HepG2 (cell line): ENCODE measurements around the gene YIPF7. TPM values are rescaled to one million over a fixed set of nuclear protein-coding genes. Genes with fewer than 3 reads are reported as not detected.

Experiments
- ATAC-seq: fragments of 200-7000 bp; cut with Tn5 transposase; 3 replicates; pipeline ENCODE4 v1.9.1; 2020; ENCODE audit warnings: mild to moderate bottlenecking, moderate library complexity
- BruUV-seq: library from RNA; stranded (reverse); fragments of 400-500 nt; replicated peaks from 2 replicates; lab custom pipeline; 2021; lab: Mats Ljungman, UMichigan
- CTCF ChIA-PET: fragments of 300-600 bp; formaldehyde crosslinking; extraction: SDS; loops from one replicate; lab custom pipeline; 2021; ENCODE audit warnings: low total read pairs, inconsistent platforms, low intra/inter-chr PET ratio; lab: Yijun Ruan, JAX
- POLR2A ChIA-PET: fragments of 350-600 bp; sonication (Branson Sonifier 250); formaldehyde crosslinking; loops from one replicate; lab custom pipeline; 2020; ENCODE audit warnings: antibody characterized with exemption, inconsistent platforms; lab: Yijun Ruan, JAX
- DNase-seq: peaks from one replicate; pipeline ENCODE4 v3.0.0-alpha.2; 2015; ENCODE audit warnings: low spot score
- FAIRE-seq: peaks from 3 replicates; lab custom pipeline; 2011; peaks lifted over from hg19 to GRCh38; lab: Jason Lieb, UNC
- H2AFZ ChIP-seq: one replicate; pipeline ENCODE4 v1.6.1; 2011; ENCODE audit warnings: low read length, inconsistent platforms
- H3K27ac ChIP-seq: fragments of 300-600 bp; 3 replicates; pipeline ENCODE4 v1.8.0; 2011; ENCODE audit warnings: mixed run types, mild to moderate bottlenecking, mixed read lengths, low read length, inconsistent platforms; ENCODE audit not compliant: insufficient read depth; ENCODE audit errors: extremely low read length
- H3K27me3 ChIP-seq, 2 experiments: fragments of 200-600 bp in 1 of 2; 2 replicates in 1 of 2; 3 replicates in 1 of 2; pipeline versions ENCODE4 v1.6.0 to v1.8.0; 2011; ENCODE audit warnings: low read length in 2 of 2, mild to moderate bottlenecking in 2 of 2, moderate library complexity in 2 of 2, inconsistent platforms in 1 of 2; ENCODE audit not compliant: insufficient read depth in 2 of 2, control insufficient read depth in 1 of 2
- H3K36me3 ChIP-seq, 2 experiments: fragments of 200-600 bp in 1 of 2; replicated peaks in 1 of 2; 2 replicates in 1 of 2; 3 replicates in 1 of 2; pipeline versions ENCODE4 v1.5.1 to v1.8.0; 2011; ENCODE audit warnings: low read length in 2 of 2, inconsistent platforms in 1 of 2; ENCODE audit not compliant: insufficient read depth in 2 of 2, control insufficient read depth in 1 of 2
- H3K4me1 ChIP-seq: 2 replicates; pipeline ENCODE4 v1.5.1; 2012; ENCODE audit warnings: low read length, inconsistent platforms; ENCODE audit not compliant: insufficient read depth
- H3K4me2 ChIP-seq: 2 replicates; pipeline ENCODE4 v1.6.0; 2011; ENCODE audit warnings: low read depth, low read length, inconsistent platforms
- H3K4me3 ChIP-seq, 3 experiments: fragments of 200-600 bp in 1 of 3; sonication (generic), shearing (Covaris generic) in 1 of 3; replicated peaks in 1 of 3; 2 replicates each; pipeline ENCODE4 v1.5.1; 2011 to 2016; ENCODE audit warnings: low read length in 3 of 3, inconsistent platforms in 2 of 3, low read depth in 2 of 3, mild to moderate bottlenecking in 2 of 3, control low read depth in 1 of 3, mixed read lengths in 1 of 3; ENCODE audit not compliant: insufficient read depth in 1 of 3
- H3K79me2 ChIP-seq: one replicate; pipeline ENCODE4 v1.6.1; 2011; ENCODE audit warnings: low read length, inconsistent platforms; ENCODE audit not compliant: insufficient read depth
- H3K9ac ChIP-seq: 2 replicates; pipeline ENCODE4 v1.6.0; 2011; ENCODE audit warnings: mild to moderate bottlenecking, low read depth, low read length, inconsistent platforms; ENCODE audit not compliant: insufficient read depth
- H3K9me3 ChIP-seq: 2 replicates; pipeline ENCODE4 v1.5.1; 2012; ENCODE audit warnings: mild to moderate bottlenecking, low read length
- H4K20me1 ChIP-seq: 2 replicates; pipeline ENCODE4 v1.6.0; 2011; ENCODE audit warnings: inconsistent platforms, mild to moderate bottlenecking, low read length, moderate library complexity; ENCODE audit not compliant: insufficient read depth
- AGO1 ChIP-seq: fragments of 200-400 bp; formaldehyde crosslinking; IDR thresholded peaks from 2 replicates; pipeline ENCODE4 v1.6.1; 2017; ENCODE audit warnings: mild to moderate bottlenecking, low read depth, low read length, moderate library complexity; ENCODE audit not compliant: poor library complexity, severe bottlenecking
- ARID3A ChIP-seq: IDR thresholded peaks from 2 replicates; pipeline ENCODE4 v1.6.1; 2012; ENCODE audit warnings: low read depth, low read length, improper control_type of control experiment
- FOXA3 ChIP-seq: IDR thresholded peaks from 2 replicates; pipeline ENCODE4 v1.6.1; 2016; ENCODE audit warnings: missing genetic modification reagents, missing compliant biosample characterization
- GRHL1 ChIP-seq: sonication (generic); formaldehyde crosslinking; conservative IDR thresholded peaks from 2 replicates; pipeline ENCODE4 v1.8.0; 2022; ENCODE audit warnings: missing genetic modification reagents
- HINFP ChIP-seq: sonication (generic); formaldehyde crosslinking; IDR thresholded peaks from 2 replicates; pipeline ENCODE4 v1.4.0; 2020; ENCODE audit warnings: low read depth, mild to moderate bottlenecking, missing genetic modification reagents
- NCOA2 ChIP-seq: sonication (generic); formaldehyde crosslinking; IDR thresholded peaks from 2 replicates; pipeline ENCODE4 v1.8.0; 2022; ENCODE audit warnings: inconsistent platforms
- SRF ChIP-seq: IDR thresholded peaks from 2 replicates; pipeline ENCODE4 v1.6.1; 2011; ENCODE audit warnings: mild to moderate bottlenecking, low read depth, low read length, moderate library complexity
- ZFYVE20 ChIP-seq: sonication (generic); formaldehyde crosslinking; IDR thresholded peaks from 2 replicates; pipeline ENCODE4 v1.8.0; 2023; ENCODE audit warnings: low read depth, mild to moderate bottlenecking, moderate library complexity, missing genetic modification reagents, borderline replicate concordance
- ZNF124 ChIP-seq: sonication (generic); formaldehyde crosslinking; IDR thresholded peaks from 2 replicates; pipeline ENCODE4 v1.4.0; 2020; ENCODE audit warnings: missing genetic modification reagents
- ZNF350 ChIP-seq: sonication (generic); formaldehyde crosslinking; IDR thresholded peaks from 2 replicates; pipeline ENCODE4 v1.4.0; 2020; ENCODE audit warnings: mild to moderate bottlenecking, low read depth, missing genetic modification reagents, borderline replicate concordance
- ZNF710 ChIP-seq: sonication (generic); formaldehyde crosslinking; IDR thresholded peaks from 2 replicates; pipeline ENCODE4 v1.5.0; 2020; ENCODE audit warnings: mild to moderate bottlenecking, missing genetic modification reagents, borderline replicate concordance
- ZNF720 ChIP-seq: sonication (generic); formaldehyde crosslinking; IDR thresholded peaks from 2 replicates; pipeline ENCODE4 v1.4.0; 2020; ENCODE audit warnings: missing genetic modification reagents
- ZNF770 ChIP-seq: sonication (generic); formaldehyde crosslinking; IDR thresholded peaks from 2 replicates; pipeline ENCODE4 v1.5.0; 2020; ENCODE audit warnings: mild to moderate bottlenecking, missing genetic modification reagents
- whole genome bisulfite sequencing: methylation state at CpG from one replicate; pipeline ENCODE4 v1.1.6; 2017; ENCODE audit warnings: low lambda C conversion rate; 5-methylcytosine and 5-hydroxymethylcytosine counted together
- in situ Hi-C: cut with HindIII; loops from 2 replicates; pipeline ENCODE4 v1.10.0; 2017; ENCODE audit warnings: low pct_unique_long_range_greater_than_20kb; ENCODE audit not compliant: extremely low pct_ligation_motif_present
- intact Hi-C: fragments of 100-400 bp; cut with micrococcal nuclease; formaldehyde crosslinking; loops from one replicate; pipeline ENCODE4 v1.10.0; 2022; ENCODE audit not compliant: unreplicated experiment
- polyA plus RNA-seq, 8 experiments: library from polyadenylated mRNA; depleted of rRNA in 3 of 8; stranded (reverse) in 7 of 8; unstranded in 1 of 8; fragments of >200 nt; fragmentation: Illumina TruSeq in 4 of 8; extraction: Trizol in 4 of 8; gene quantifications; 2 replicates each; pipeline versions ENCODE4 v1.2.1 to v1.2.3, GENCODE V29; 2011 to 2016; ENCODE audit warnings: low read depth in 4 of 8, missing spikeins in 1 of 8, mixed read lengths in 1 of 8; ENCODE audit not compliant: insufficient read depth in 1 of 8
- total RNA-seq, 5 experiments: library from RNA; depleted of rRNA; stranded (reverse); fragments of >200 nt; fragmentation: Illumina TruSeq; extraction: Trizol; gene quantifications; 2 replicates each; pipeline ENCODE4 v1.2.3, GENCODE V29; 2016; ENCODE audit warnings: low read depth in 1 of 5

Gene YIPF7
- total and polyA plus RNA-seq, 2 of the 13 experiments (the other 11 are each of a cell fraction or from before 2014, with no cell fraction given) = 0.12 TPM; not detected in 1

GRCh38 chr4:44632733-44633132 is 18.7 kb downstream of the YIPF7 start:
- ATAC-seq (no peak), DNase-seq (no peak), FAIRE-seq (no peak)
- Histone ChIP-seq H2AFZ (no peak overlapping the region), H3K27me3 (no peaks in the 10 kb centered on the region), H3K4me2 (no peak overlapping the region), H3K4me3 (no peak overlapping the region), H3K36me3 (no peaks in the 10 kb centered on the region), H3K79me2 (no peaks in the 10 kb centered on the region), H3K27ac (no peak overlapping the region), H3K9me3 (no peaks in the 10 kb centered on the region), H4K20me1 (no peaks in the 10 kb centered on the region), H3K4me1 (no peaks in the 10 kb centered on the region), H3K9ac (no peak overlapping the region)
- intact Hi-C loops = loop anchor here (5.0 kb wide), 1 partner anchor 855 kb away; no protein-coding TSS in a partner anchor
- in situ Hi-C loops = loop anchor here (25.0 kb wide), 2 partner anchors 1495 to 1645 kb away; no protein-coding TSS in a partner anchor
- ChIA-PET CTCF (no interaction called here), POLR2A (no interaction called here)
- WGBS = 4% methylated on average over 8 of the region's 8 CpGs
- BruUV-seq = no TSS peak
- TF ChIP-seq ZNF770 (CRISPR knock-in tag) (no peak), FOXA3 (CRISPR knock-in tag) (no peak), AGO1 (no peak), ZFYVE20 (no peak), SRF (no peak), ZNF710 (CRISPR knock-in tag) (no peak), NCOA2 (no peak), GRHL1 (CRISPR knock-in tag) (no peak), HINFP (CRISPR knock-in tag) (no peak), ZNF350 (CRISPR knock-in tag) (no peak), ARID3A (no peak), ZNF720 (no peak), ZNF124 (CRISPR knock-in tag) (no peak)
